IMR-90 (cell line): ENCODE results near the gene ARHGAP24. TPM values are rescaled to one million over a fixed set of nuclear protein-coding genes. Genes with fewer than 3 reads are reported as not detected.
"Not testable (repeated sequence)": the region's sequence is repeated elsewhere in the genome, so short reads cannot be mapped to it uniquely, and the experiment has no call there.

ENCODE experiments used
- ATAC-seq: fragments of 200-7000 bp; cut with Tn5 transposase; 2 replicates; pipeline ENCODE4 v1.9.1; 2020; ENCODE audit warnings: low read depth, mild to moderate bottlenecking, moderate library complexity
- BruUV-seq: library from RNA; stranded (reverse); fragments of 400-500 nt; replicated peaks from 2 replicates; lab custom pipeline; 2021; lab: Mats Ljungman, UMichigan
- CTCF ChIA-PET: fragments of 300-600 bp; formaldehyde crosslinking; extraction: SDS; loops from one replicate; lab custom pipeline; 2021; ENCODE audit warnings: antibody characterized with exemption; lab: Yijun Ruan, JAX
- POLR2A ChIA-PET: fragments of 300-600 bp; sonication (Branson Sonifier 250); formaldehyde crosslinking; loops from one replicate; lab custom pipeline; 2022; ENCODE audit warnings: antibody characterized with exemption; ENCODE audit not compliant: unreplicated experiment; lab: Charles Lee
- DNase-seq: peaks from one replicate; pipeline ENCODE4 v3.0.0; 2013
- H2AFZ ChIP-seq: replicated peaks from 2 replicates; pipeline ENCODE3; 2013; ENCODE audit warnings: low read length, mild to moderate bottlenecking; ENCODE audit not compliant: poor library complexity
- H2AK5ac ChIP-seq: 2 replicates; pipeline ENCODE4 v1.6.1; 2013; ENCODE audit warnings: low read depth, low read length, inconsistent platforms
- H2AK9ac ChIP-seq: replicated peaks from 2 replicates; pipeline ENCODE3; 2013; ENCODE audit warnings: mild to moderate bottlenecking, low read depth, low read length, moderate library complexity; ENCODE audit not compliant: poor library complexity
- H2BK120ac ChIP-seq: 2 replicates; pipeline ENCODE4 v1.6.1; 2013; ENCODE audit warnings: low read depth, low read length, inconsistent platforms
- H2BK15ac ChIP-seq: 3 replicates; pipeline ENCODE4 v1.6.1; 2013; ENCODE audit warnings: low read depth, low read length, inconsistent platforms
- H2BK20ac ChIP-seq: 2 replicates; pipeline ENCODE4 v1.6.1; 2013; ENCODE audit warnings: low read depth, mild to moderate bottlenecking, inconsistent platforms, low read length, moderate library complexity
- H2BK5ac ChIP-seq: 2 replicates; pipeline ENCODE4 v1.6.1; 2013; ENCODE audit warnings: mild to moderate bottlenecking, low read depth, low read length, inconsistent platforms; ENCODE audit not compliant: poor library complexity, severe bottlenecking
- H3K14ac ChIP-seq: replicated peaks from 2 replicates; pipeline ENCODE4 v1.6.1; 2013; ENCODE audit warnings: low read depth, low read length, inconsistent platforms
- H3K18ac ChIP-seq: 2 replicates; pipeline ENCODE4 v1.6.1; 2013; ENCODE audit warnings: low read depth, low read length, control low read depth
- H3K23ac ChIP-seq: 2 replicates; pipeline ENCODE4 v1.6.1; 2013; ENCODE audit warnings: low read depth, low read length, inconsistent platforms
- H3K27ac ChIP-seq: 2 replicates; pipeline ENCODE4 v1.5.1; 2013; ENCODE audit warnings: mild to moderate bottlenecking, control low read depth, low read length; ENCODE audit not compliant: insufficient read depth
- H3K27me3 ChIP-seq: 2 replicates; pipeline ENCODE4 v1.6.1; 2013; ENCODE audit warnings: low read length; ENCODE audit not compliant: control insufficient read depth, insufficient read depth
- H3K36me3 ChIP-seq: 2 replicates; pipeline ENCODE4 v1.6.1; 2013; ENCODE audit warnings: low read length, mixed read lengths; ENCODE audit not compliant: control insufficient read depth, insufficient read depth
- H3K4ac ChIP-seq: 2 replicates; pipeline ENCODE4 v1.6.1; 2013; ENCODE audit warnings: low read depth, low read length, inconsistent platforms
- H3K4me1 ChIP-seq: 2 replicates; pipeline ENCODE4 v1.6.1; 2013; ENCODE audit warnings: low read length, mixed read lengths; ENCODE audit not compliant: control insufficient read depth, insufficient read depth
- H3K4me2 ChIP-seq: 2 replicates; pipeline ENCODE4 v1.6.1; 2013; ENCODE audit warnings: low read depth, mild to moderate bottlenecking, control low read depth, low read length, moderate library complexity
- H3K4me3 ChIP-seq: 2 replicates; pipeline ENCODE4 v1.5.1; 2013; ENCODE audit warnings: low read depth, mild to moderate bottlenecking, control low read depth, low read length, moderate library complexity; ENCODE audit not compliant: insufficient read depth
- H3K56ac ChIP-seq: 2 replicates; pipeline ENCODE4 v1.6.1; 2013; ENCODE audit warnings: low read length, inconsistent platforms; ENCODE audit not compliant: insufficient read depth; ENCODE audit errors: extremely low read depth
- H3K79me1 ChIP-seq, 2 experiments: 2 replicates each; pipeline ENCODE4 v1.6.1; 2013; ENCODE audit warnings: low read length in 2 of 2, inconsistent platforms in 1 of 2, low read depth in 1 of 2
- H3K9ac ChIP-seq: 2 replicates; pipeline ENCODE4 v1.6.1; 2013; ENCODE audit warnings: low read depth, low read length, control low read depth
- H3K9me1 ChIP-seq: 2 replicates; pipeline ENCODE4 v1.6.1; 2013; ENCODE audit warnings: low read length, inconsistent platforms; ENCODE audit not compliant: insufficient read depth
- H3K9me3 ChIP-seq: 2 replicates; pipeline ENCODE4 v1.6.1; 2013; ENCODE audit warnings: low read length; ENCODE audit not compliant: control insufficient read depth, insufficient read depth
- H4K20me1 ChIP-seq: 2 replicates; pipeline ENCODE4 v1.6.1; 2013; ENCODE audit warnings: low read length, inconsistent platforms; ENCODE audit not compliant: insufficient read depth
- H4K5ac ChIP-seq: 2 replicates; pipeline ENCODE4 v1.6.1; 2013; ENCODE audit warnings: mild to moderate bottlenecking, low read depth, low read length, control low read depth
- H4K8ac ChIP-seq, 2 experiments: 2 replicates each; pipeline ENCODE4 v1.6.1; 2013; ENCODE audit warnings: low read depth in 2 of 2, low read length in 2 of 2, control low read depth in 1 of 2, inconsistent platforms in 1 of 2
- H4K91ac ChIP-seq: 2 replicates; pipeline ENCODE4 v1.6.1; 2013; ENCODE audit warnings: low read depth, low read length, inconsistent platforms; ENCODE audit not compliant: insufficient read depth
- WGBS, 2 experiments: methylation state at CpG; one replicate each; pipeline versions ENCODE4 v1.1.5 to v1.1.7; 2013; ENCODE audit warnings: missing lambda C conversion rate in 2 of 2; ENCODE audit not compliant: insufficient read length in 1 of 2; ENCODE audit errors: extremely low coverage in 2 of 2; 5-methylcytosine and 5-hydroxymethylcytosine counted together
- dilution Hi-C: fragments of 300-500 bp; cut with HindIII; formaldehyde crosslinking; loops from one replicate; pipeline ENCODE4 v1.14.3; 2018; ENCODE audit warnings: low sequenced_read_pairs; ENCODE audit not compliant: unreplicated experiment
- in situ Hi-C: fragments of 300-500 bp; cut with MboI; formaldehyde crosslinking; loops from 3 replicates; pipeline ENCODE4 v1.14.3; 2019; ENCODE audit warnings: low sequenced_read_pairs, inconsistent platforms, mixed read lengths
- intact Hi-C: fragments of 100-400 bp; cut with micrococcal nuclease; formaldehyde crosslinking; loops from 2 replicates; pipeline ENCODE4 v1.10.0; 2022
- polyA plus RNA-seq, 3 experiments: library from polyadenylated mRNA; depleted of rRNA; stranded (reverse); fragments of >200 nt; gene quantifications; 2 replicates each; pipeline ENCODE4 v1.2.3, GENCODE V29; 2012; ENCODE audit warnings: low replicate concordance in 1 of 3
- total RNA-seq: library from RNA; depleted of rRNA; stranded (reverse); fragments of >200 nt; gene quantifications from 2 replicates; pipeline ENCODE4 v1.2.3, GENCODE V29; 2012

Gene ARHGAP24
- total and polyA plus RNA-seq, 2 of the 4 experiments (the other 2 are of a cell fraction) = 11.9 to 24.0 TPM

GRCh38 chr4:85839981-85840451, 365.1 kb downstream of the ARHGAP24 start:
- H3K56ac ChIP-seq, in situ Hi-C loops, DNase-seq, H3K9ac ChIP-seq, H4K5ac ChIP-seq, dilution Hi-C loops, H3K14ac ChIP-seq, H3K36me3 ChIP-seq, H3K27ac ChIP-seq, H2AK5ac ChIP-seq, H4K8ac ChIP-seq, ATAC-seq, H2BK15ac ChIP-seq, H2AK9ac ChIP-seq, H3K27me3 ChIP-seq, BruUV-seq, H3K9me1 ChIP-seq, H3K4me2 ChIP-seq, H2BK120ac ChIP-seq, H4K20me1 ChIP-seq, H2BK5ac ChIP-seq, H3K18ac ChIP-seq, H3K4me1 ChIP-seq, H4K91ac ChIP-seq, H3K9me3 ChIP-seq, H2BK20ac ChIP-seq, H3K4me3 ChIP-seq, H3K23ac ChIP-seq, H3K4ac ChIP-seq, POLR2A ChIA-PET, H2AFZ ChIP-seq: not testable (repeated sequence)
- intact Hi-C loops = loop anchor here (5.0 kb wide), 1 partner anchor 1352 kb away; no protein-coding TSS in a partner anchor
- CTCF ChIA-PET = interaction anchor here (0.7 to 2.1 kb wide), 2 partner anchors 43 to 109 kb away, joined by 3 to 5 read pairs; no protein-coding TSS in a partner anchor
- WGBS, 2 experiments = 0% methylated on average over 1 of the region's 3 CpGs; no CpG with 5 or more reads in 1 of the 2 experiments
- H3K79me1 ChIP-seq = peaks cover 29 to 32% of the 10 kb centered on the region in 2 experiments
